ENCODE measurements around the gene THBS4. TPM values are rescaled to one million over a fixed set of nuclear protein-coding genes. Genes with fewer than 3 reads are reported as not detected.
A peak's percentile ranks its signal among the peaks of the same experiment; 100 is the strongest.

The THBS4 gene
- total and polyA plus RNA-seq, 9 of the 15 experiments (the other 6 are each of a cell fraction or from before 2014, with no cell fraction given): 0.07 to 0.08 TPM; not detected in 7

GRCh38 chr5:80078921-80079320 lies 43.8 kb downstream of the THBS4 start (continued):
- TF ChIP-seq NCOR1 (IDR thresholded peaks at IDR 0.05) (peak; percentile 83), MEIS2 (IDR thresholded peaks at IDR 0.05; ENCODE audit: partially characterized antibody) (peak; percentile 28), PTRF (tag; IDR thresholded peaks at IDR 0.05) (no peak), ILF3 (IDR thresholded peaks at IDR 0.05; ENCODE audit: borderline replicate concordance) (no peak), SRSF3 (IDR thresholded peaks at IDR 0.05; ENCODE audit: insufficient read depth, low read length) (no peak), XRCC4 (IDR thresholded peaks at IDR 0.05; ENCODE audit: extremely low read depth, insufficient read depth, insufficient read length) (no peak), ZZZ3 (IDR thresholded peaks at IDR 0.05) (no peak), RNF219 (CRISPR knock-in tag; IDR thresholded peaks at IDR 0.05) (no peak), KLF16 (IDR thresholded peaks at IDR 0.05) (peak; percentile 76), NRF1 (conservative IDR thresholded peaks at IDR 0.05 in 1 of 2, IDR thresholded peaks at IDR 0.05 in 1 of 2) (no peak), HMG20A (CRISPR knock-in tag; conservative IDR thresholded peaks at IDR 0.05) (no peak), TBL1XR1 (IDR thresholded peaks at IDR 0.05; ENCODE audit: low read length in 2 of 2) (0 out of 4 replicates have a peak, but pooled peaks of 1 of the 2 experiments have one; percentile 47), NR2C1 (IDR thresholded peaks at IDR 0.05) (no peak), NR2C1 (tag; IDR thresholded peaks at IDR 0.05) (0 out of 2 replicates have a peak, but pooled peaks have one; percentile 13), STAT5A (IDR thresholded peaks at IDR 0.05; ENCODE audit: borderline replicate concordance, low read length) (peak; percentile 21; the same call in 1 of the 2 replicates), MTA2 (IDR thresholded peaks at IDR 0.05; ENCODE audit: low read depth) (peak; percentile 72), NFIC (IDR thresholded peaks at IDR 0.05) (peak; percentile 51), ATF7 (IDR thresholded peaks at IDR 0.05) (peak; percentile 22; the same call in 1 of the 2 replicates), ZNF766 (CRISPR knock-in tag; conservative IDR thresholded peaks at IDR 0.05) (0 out of 2 replicates have a peak, but pooled peaks have one; percentile 32), ATF3 (IDR thresholded peaks at IDR 0.05) (no peak), ATF3 (CRISPR knock-in tag; conservative IDR thresholded peaks at IDR 0.05) (no peak), ELF4 (CRISPR knock-in tag; IDR thresholded peaks at IDR 0.05) (peak; percentile 58; the same call in 1 of the 2 replicates), POLR2AphosphoS2 (IDR thresholded peaks at IDR 0.05; ENCODE audit: low read length) (no peak), GTF2B (IDR thresholded peaks at IDR 0.05; ENCODE audit: extremely low read depth, insufficient read length) (no peak), PRPF4 (IDR thresholded peaks at IDR 0.05; ENCODE audit: insufficient read depth, low read depth, low read length, poor library complexity, severe bottlenecking) (no peak), CTBP1 (IDR thresholded peaks at IDR 0.05; ENCODE audit: borderline replicate concordance) (peak; percentile 60; the same call in 1 of the 2 replicates)
